GM21825 (cell line): ENCODE data around the gene ZNF302.

Source experiments
- ATAC-seq: cut with Tn5 transposase; IDR thresholded peaks from one replicate; pipeline ENCODE4 v1.9.1; 2021; ENCODE audit warnings: mild to moderate bottlenecking, moderate library complexity; ENCODE audit not compliant: unreplicated experiment

Gene ZNF302

GRCh38 chr19:34731964-34732363 is 54.5 kb downstream of the ZNF302 start:
- ATAC-seq = no peak

- ATAC-seq = no peak
These were observed 55.2 kb downstream of the ZNF302 start for GRCh38 chr19:34732612-34733211.

DNA sequence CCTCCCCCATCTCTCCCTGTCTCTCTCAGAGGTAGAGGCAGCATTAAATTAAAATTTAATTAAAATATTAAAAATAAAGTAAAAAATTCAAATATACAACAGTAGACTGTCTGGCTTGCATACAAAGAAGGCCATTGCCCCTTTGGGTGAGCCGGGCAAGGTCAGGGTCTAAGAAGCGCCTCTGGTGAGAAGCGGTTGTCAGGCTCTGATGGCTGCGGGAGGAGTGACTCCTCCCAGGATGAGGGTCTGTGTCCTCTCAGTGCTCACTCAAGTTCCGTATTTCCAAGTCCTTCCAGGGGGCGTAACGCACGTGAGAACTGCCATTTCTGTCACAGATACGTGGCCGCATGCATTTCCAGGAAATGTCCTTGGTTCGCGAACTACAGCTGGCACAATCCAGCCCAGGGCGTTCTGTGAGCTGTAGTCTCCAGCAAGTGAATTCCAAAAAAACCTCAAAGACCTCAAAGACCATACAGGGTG is 55.8 kb downstream of the ZNF302 start:
- peak; percentile 10 for ATAC-seq

DNA sequence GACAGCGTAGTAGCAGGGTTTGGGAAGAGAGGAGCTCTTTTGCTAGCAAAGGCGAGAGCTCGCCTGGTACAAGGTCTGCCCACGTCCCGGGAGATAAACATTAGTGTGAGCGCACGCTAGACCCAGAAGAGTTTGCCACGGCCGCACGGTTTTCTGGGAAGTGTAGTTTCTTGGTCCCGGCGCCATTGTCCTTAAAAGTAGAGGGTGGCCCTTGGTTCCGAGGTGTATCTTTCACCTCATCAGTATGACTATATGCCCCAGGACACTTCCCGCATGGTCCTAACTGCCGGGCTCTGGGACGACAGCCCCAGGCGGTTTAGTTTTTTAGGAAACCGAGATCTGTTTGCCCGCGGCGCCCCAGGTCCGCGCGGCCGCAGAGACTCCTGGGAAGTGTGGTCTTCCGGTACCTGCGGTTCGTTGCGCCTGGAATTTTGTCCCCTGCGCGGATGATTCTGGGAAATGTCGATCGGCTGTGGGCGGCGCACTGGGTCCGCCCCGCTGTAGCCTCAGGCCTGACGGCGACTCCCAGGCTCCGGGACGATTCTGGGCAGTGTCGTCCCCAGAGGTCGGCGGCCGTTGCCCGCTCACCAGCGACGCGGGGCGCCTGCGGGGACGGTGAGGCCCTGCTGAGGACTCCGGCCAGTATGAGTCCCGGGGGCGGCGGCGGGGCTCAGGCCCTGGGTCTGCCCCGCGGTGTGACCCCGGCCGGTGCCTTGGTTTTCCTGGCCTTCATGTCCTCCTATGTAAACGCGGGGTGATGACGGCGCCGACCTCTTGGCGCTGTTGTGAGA is 56.5 kb downstream of the ZNF302 start, which contains the start of gene ZNF181:
TSS of gene ZNF181 (plus strand) at position 498 of the 791 bp plus-strand sequence. CDS start 795 bp downstream, outside the sequence.
- peak; percentile 66 for ATAC-seq

GRCh38 chr19:34734537-34735103 is 57.1 kb downstream of the ZNF302 start:
- ATAC-seq = no peak
